ENCODE results near the gene KLHL3. TPM values are rescaled to one million over a fixed set of nuclear protein-coding genes. Genes with fewer than 3 reads are reported as not detected.

KLHL3 gene
- total and polyA plus RNA-seq, 2 experiments from 2014 or later = 4.9 to 10.8 TPM

DNA sequence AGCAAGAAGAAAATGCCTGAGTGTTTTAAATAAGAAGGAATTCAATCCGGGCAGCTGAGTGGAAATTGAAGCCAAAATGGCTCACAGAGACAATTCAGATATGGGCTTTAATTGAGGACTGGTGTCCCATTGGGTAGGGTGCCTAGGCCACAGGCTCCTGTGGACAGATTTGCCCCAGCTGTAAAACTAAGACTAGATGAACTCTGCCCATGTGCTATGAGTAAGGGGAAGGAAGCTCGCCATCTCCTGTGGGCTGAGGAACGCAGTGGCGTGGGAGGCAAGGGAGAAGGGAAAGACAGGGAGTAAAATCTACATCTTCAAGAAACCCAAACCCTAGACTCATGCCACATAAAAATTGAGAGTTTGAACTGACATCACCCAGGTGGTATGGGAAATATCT lies 66.1 kb downstream of the KLHL3 start (continued):
- TF ChIP-seq, protein P1, sequence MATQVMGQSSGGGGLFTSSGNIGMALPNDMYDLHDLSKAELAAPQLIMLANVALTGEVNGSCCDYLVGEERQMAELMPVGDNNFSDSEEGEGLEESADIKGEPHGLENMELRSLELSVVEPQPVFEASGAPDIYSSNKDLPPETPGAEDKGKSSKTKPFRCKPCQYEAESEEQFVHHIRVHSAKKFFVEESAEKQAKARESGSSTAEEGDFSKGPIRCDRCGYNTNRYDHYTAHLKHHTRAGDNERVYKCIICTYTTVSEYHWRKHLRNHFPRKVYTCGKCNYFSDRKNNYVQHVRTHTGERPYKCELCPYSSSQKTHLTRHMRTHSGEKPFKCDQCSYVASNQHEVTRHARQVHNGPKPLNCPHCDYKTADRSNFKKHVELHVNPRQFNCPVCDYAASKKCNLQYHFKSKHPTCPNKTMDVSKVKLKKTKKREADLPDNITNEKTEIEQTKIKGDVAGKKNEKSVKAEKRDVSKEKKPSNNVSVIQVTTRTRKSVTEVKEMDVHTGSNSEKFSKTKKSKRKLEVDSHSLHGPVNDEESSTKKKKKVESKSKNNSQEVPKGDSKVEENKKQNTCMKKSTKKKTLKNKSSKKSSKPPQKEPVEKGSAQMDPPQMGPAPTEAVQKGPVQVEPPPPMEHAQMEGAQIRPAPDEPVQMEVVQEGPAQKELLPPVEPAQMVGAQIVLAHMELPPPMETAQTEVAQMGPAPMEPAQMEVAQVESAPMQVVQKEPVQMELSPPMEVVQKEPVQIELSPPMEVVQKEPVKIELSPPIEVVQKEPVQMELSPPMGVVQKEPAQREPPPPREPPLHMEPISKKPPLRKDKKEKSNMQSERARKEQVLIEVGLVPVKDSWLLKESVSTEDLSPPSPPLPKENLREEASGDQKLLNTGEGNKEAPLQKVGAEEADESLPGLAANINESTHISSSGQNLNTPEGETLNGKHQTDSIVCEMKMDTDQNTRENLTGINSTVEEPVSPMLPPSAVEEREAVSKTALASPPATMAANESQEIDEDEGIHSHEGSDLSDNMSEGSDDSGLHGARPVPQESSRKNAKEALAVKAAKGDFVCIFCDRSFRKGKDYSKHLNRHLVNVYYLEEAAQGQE (IDR thresholded peaks at IDR 0.05; ENCODE audit: unreplicated experiment) = no peak
- no peak for TF ChIP-seq ZNF331 (CRISPR knock-in tag; IDR thresholded peaks at IDR 0.05; ENCODE audit: low read depth)
- TF ChIP-seq NANOG (IDR thresholded peaks at IDR 0.05; ENCODE audit: borderline replicate concordance) = no peak

DNA sequence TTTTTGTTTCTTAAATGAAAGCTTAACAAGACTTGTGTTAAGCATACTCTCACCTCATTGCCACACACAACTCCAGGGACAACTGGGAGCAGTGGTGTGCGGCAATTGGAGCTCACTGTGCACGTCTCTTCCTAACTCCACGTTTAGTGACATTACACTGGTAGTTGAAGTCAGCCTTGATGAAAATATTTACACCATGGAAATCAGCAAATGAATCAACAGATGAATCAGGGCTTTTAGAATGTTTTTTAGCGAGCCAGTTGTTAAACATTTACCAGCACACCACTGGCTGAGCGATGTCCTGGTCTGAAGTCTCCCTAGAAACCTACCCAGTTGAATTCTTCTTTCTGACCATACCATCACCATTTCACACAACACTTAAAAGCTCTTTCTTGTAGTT lies 67.3 kb downstream of the KLHL3 start:
- H3K27ac ChIP-seq (ENCODE audit: low read depth) = no peak overlapping the region
- DNase-seq (ENCODE audit: low spot score) = no peak
- H4K20me1 ChIP-seq (replicated peaks; ENCODE audit: insufficient read depth) = no peaks in the 10 kb centered on the region; the same call in 1 of the 2 replicates
- no peaks in the 10 kb centered on the region for H3K27me3 ChIP-seq (ENCODE audit: insufficient read depth)
- no peaks in the 10 kb centered on the region for H3F3A ChIP-seq (replicated peaks; ENCODE audit: low read depth)
- H2AFZ ChIP-seq = no peak overlapping the region
- H3K36me3 Mint-ChIP-seq (ENCODE audit: low read depth) = no peaks in the 10 kb centered on the region
- no peak for ATAC-seq
- H3K4me2 ChIP-seq = no peak overlapping the region
- no peaks in the 10 kb centered on the region for H3K9me3 Mint-ChIP-seq
- no peaks in the 10 kb centered on the region for H3K4me1 Mint-ChIP-seq
- H3K36me3 ChIP-seq (ENCODE audit: insufficient read depth) = no peaks in the 10 kb centered on the region
- H3K9me2 ChIP-seq (ENCODE audit: insufficient read depth) = no peaks in the 10 kb centered on the region
- no peaks in the 10 kb centered on the region for H3K79me2 ChIP-seq (replicated peaks; ENCODE audit: insufficient read depth)
- no peak overlapping the region for H3K4me3 ChIP-seq
- H3K4me3 Mint-ChIP-seq = no peak overlapping the region
- no peak overlapping the region for H3K27ac Mint-ChIP-seq
- no peaks in the 10 kb centered on the region for H3K27me3 Mint-ChIP-seq (ENCODE audit: insufficient read depth, low read depth, poor library complexity)
- no peaks in the 10 kb centered on the region for H3K4me1 ChIP-seq (ENCODE audit: insufficient read depth)
- TF ChIP-seq JUNB (IDR thresholded peaks at IDR 0.05; ENCODE audit: unreplicated experiment) (no peak), POLR2AphosphoS5 (IDR thresholded peaks at IDR 0.05; ENCODE audit: low read depth) (no peak), ZNF331 (CRISPR knock-in tag; IDR thresholded peaks at IDR 0.05; ENCODE audit: low read depth) (no peak), CREB1 (CRISPR knock-in tag; IDR thresholded peaks at IDR 0.05; ENCODE audit: low read depth) (no peak), EZH2phosphoT487 (IDR thresholded peaks at IDR 0.05; ENCODE audit: unreplicated experiment) (no peak), ZNF114 (CRISPR knock-in tag; IDR thresholded peaks at IDR 0.05) (no peak), EZH2 (IDR thresholded peaks at IDR 0.05; ENCODE audit: low read depth, unreplicated experiment) (no peak)
- TF ChIP-seq, protein P2, sequence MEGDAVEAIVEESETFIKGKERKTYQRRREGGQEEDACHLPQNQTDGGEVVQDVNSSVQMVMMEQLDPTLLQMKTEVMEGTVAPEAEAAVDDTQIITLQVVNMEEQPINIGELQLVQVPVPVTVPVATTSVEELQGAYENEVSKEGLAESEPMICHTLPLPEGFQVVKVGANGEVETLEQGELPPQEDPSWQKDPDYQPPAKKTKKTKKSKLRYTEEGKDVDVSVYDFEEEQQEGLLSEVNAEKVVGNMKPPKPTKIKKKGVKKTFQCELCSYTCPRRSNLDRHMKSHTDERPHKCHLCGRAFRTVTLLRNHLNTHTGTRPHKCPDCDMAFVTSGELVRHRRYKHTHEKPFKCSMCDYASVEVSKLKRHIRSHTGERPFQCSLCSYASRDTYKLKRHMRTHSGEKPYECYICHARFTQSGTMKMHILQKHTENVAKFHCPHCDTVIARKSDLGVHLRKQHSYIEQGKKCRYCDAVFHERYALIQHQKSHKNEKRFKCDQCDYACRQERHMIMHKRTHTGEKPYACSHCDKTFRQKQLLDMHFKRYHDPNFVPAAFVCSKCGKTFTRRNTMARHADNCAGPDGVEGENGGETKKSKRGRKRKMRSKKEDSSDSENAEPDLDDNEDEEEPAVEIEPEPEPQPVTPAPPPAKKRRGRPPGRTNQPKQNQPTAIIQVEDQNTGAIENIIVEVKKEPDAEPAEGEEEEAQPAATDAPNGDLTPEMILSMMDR (conservative IDR thresholded peaks at IDR 0.05; ENCODE audit: low read depth in 2 of 2) = no peak
- TF ChIP-seq, protein P3, sequence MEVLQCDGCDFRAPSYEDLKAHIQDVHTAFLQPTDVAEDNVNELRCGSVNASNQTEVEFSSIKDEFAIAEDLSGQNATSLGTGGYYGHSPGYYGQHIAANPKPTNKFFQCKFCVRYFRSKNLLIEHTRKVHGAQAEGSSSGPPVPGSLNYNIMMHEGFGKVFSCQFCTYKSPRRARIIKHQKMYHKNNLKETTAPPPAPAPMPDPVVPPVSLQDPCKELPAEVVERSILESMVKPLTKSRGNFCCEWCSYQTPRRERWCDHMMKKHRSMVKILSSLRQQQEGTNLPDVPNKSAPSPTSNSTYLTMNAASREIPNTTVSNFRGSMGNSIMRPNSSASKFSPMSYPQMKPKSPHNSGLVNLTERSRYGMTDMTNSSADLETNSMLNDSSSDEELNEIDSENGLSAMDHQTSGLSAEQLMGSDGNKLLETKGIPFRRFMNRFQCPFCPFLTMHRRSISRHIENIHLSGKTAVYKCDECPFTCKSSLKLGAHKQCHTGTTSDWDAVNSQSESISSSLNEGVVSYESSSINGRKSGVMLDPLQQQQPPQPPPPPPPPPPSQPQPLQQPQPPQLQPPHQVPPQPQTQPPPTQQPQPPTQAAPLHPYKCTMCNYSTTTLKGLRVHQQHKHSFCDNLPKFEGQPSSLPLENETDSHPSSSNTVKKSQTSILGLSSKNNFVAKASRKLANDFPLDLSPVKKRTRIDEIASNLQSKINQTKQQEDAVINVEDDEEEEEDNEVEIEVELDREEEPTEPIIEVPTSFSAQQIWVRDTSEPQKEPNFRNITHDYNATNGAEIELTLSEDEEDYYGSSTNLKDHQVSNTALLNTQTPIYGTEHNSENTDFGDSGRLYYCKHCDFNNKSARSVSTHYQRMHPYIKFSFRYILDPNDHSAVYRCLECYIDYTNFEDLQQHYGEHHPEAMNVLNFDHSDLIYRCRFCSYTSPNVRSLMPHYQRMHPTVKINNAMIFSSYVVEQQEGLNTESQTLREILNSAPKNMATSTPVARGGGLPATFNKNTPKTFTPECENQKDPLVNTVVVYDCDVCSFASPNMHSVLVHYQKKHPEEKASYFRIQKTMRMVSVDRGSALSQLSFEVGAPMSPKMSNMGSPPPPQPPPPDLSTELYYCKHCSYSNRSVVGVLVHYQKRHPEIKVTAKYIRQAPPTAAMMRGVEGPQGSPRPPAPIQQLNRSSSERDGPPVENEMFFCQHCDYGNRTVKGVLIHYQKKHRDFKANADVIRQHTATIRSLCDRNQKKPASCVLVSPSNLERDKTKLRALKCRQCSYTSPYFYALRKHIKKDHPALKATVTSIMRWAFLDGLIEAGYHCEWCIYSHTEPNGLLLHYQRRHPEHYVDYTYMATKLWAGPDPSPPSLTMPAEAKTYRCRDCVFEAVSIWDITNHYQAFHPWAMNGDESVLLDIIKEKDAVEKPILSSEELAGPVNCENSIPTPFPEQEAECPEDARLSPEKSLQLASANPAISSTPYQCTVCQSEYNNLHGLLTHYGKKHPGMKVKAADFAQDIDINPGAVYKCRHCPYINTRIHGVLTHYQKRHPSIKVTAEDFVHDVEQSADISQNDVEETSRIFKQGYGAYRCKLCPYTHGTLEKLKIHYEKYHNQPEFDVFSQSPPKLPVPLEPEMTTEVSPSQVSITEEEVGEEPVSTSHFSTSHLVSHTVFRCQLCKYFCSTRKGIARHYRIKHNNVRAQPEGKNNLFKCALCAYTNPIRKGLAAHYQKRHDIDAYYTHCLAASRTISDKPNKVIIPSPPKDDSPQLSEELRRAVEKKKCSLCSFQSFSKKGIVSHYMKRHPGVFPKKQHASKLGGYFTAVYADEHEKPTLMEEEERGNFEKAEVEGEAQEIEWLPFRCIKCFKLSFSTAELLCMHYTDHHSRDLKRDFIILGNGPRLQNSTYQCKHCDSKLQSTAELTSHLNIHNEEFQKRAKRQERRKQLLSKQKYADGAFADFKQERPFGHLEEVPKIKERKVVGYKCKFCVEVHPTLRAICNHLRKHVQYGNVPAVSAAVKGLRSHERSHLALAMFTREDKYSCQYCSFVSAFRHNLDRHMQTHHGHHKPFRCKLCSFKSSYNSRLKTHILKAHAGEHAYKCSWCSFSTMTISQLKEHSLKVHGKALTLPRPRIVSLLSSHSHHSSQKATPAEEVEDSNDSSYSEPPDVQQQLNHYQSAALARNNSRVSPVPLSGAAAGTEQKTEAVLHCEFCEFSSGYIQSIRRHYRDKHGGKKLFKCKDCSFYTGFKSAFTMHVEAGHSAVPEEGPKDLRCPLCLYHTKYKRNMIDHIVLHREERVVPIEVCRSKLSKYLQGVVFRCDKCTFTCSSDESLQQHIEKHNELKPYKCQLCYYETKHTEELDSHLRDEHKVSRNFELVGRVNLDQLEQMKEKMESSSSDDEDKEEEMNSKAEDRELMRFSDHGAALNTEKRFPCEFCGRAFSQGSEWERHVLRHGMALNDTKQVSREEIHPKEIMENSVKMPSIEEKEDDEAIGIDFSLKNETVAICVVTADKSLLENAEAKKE (CRISPR knock-in tag; IDR thresholded peaks at IDR 0.05) = no peak

All from GM23338 (cell line).